ENCODE data around the gene ZNG1B.
"Not testable (repeated sequence)": the region's sequence is repeated elsewhere in the genome, so short reads cannot be mapped to it uniquely, and the experiment has no call there.

DNA sequence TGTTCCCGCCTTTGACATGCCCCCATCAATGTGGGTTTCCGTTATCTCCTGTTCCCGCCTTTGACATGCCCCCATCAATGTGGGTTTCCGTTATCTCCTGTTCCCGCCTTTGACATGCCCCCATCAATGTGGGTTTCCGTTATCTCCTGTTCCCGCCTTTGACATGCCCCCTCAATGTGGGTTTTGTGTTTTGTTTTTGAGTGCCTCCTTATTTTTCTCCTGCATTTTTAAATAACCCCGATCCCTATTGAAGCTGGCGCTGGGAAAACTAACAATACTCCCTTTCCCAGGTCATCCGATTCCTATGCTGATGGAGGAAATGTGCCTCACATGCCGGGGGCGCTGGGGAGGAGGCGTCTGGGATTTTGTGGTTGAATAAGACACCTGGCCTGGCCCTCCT is 59.0 kb downstream of the ZNG1B start:
- TF ChIP-seq, protein P1, sequence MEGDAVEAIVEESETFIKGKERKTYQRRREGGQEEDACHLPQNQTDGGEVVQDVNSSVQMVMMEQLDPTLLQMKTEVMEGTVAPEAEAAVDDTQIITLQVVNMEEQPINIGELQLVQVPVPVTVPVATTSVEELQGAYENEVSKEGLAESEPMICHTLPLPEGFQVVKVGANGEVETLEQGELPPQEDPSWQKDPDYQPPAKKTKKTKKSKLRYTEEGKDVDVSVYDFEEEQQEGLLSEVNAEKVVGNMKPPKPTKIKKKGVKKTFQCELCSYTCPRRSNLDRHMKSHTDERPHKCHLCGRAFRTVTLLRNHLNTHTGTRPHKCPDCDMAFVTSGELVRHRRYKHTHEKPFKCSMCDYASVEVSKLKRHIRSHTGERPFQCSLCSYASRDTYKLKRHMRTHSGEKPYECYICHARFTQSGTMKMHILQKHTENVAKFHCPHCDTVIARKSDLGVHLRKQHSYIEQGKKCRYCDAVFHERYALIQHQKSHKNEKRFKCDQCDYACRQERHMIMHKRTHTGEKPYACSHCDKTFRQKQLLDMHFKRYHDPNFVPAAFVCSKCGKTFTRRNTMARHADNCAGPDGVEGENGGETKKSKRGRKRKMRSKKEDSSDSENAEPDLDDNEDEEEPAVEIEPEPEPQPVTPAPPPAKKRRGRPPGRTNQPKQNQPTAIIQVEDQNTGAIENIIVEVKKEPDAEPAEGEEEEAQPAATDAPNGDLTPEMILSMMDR (IDR thresholded peaks at IDR 0.05), result not testable (repeated sequence)
- TF ChIP-seq POLR2A (IDR thresholded peaks at IDR 0.05), result not testable (repeated sequence)

Data from testis (tissue), 2 donors.